GM20000 (cell line): ENCODE measurements around the gene PLBD2.

Source experiments
- DNase-seq: peaks from one replicate; pipeline ENCODE4 v3.0.0; 2012; ENCODE audit warnings: low spot score
- TF ChIP-seq, protein P1 (sequence below): IDR thresholded peaks from 2 replicates; pipeline ENCODE4 v1.5.1; 2012; ENCODE audit warnings: mild to moderate bottlenecking, control low read depth; ENCODE audit errors: extremely low read depth, missing control alignments

Gene PLBD2

DNA sequence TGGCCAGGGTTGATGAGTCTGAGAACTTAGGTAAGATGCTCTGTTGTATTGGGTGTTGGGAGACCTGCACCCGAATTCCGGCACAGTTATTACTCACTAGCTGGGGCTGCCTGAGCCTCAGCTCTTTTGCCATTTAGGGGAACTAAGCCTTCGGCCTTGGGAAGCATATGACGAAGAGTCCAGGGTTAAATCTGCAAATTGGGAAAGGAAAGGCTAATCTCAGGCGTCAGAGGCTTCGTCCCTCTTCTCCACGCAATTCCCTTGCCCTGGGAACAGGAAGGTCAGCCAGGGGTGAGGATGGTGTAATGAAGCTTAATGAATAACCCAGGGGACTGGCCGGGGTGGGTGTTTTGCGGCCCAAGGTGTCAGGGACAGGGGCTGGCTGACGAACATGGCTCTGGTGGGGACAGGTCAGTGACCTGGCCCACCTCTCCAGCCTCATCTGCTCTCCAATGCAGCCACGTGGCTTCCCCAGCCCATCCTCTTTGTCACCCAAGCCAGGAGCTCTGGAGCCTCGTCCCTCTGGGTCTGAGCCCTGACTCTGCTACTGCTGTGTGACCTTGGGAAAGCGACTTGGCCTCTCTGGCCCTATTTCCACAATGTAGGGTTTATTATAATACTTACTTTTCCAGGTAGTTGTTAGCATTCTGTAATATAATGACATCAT is 60.0 kb downstream of the PLBD2 start:
- TF ChIP-seq, protein P1, sequence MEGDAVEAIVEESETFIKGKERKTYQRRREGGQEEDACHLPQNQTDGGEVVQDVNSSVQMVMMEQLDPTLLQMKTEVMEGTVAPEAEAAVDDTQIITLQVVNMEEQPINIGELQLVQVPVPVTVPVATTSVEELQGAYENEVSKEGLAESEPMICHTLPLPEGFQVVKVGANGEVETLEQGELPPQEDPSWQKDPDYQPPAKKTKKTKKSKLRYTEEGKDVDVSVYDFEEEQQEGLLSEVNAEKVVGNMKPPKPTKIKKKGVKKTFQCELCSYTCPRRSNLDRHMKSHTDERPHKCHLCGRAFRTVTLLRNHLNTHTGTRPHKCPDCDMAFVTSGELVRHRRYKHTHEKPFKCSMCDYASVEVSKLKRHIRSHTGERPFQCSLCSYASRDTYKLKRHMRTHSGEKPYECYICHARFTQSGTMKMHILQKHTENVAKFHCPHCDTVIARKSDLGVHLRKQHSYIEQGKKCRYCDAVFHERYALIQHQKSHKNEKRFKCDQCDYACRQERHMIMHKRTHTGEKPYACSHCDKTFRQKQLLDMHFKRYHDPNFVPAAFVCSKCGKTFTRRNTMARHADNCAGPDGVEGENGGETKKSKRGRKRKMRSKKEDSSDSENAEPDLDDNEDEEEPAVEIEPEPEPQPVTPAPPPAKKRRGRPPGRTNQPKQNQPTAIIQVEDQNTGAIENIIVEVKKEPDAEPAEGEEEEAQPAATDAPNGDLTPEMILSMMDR: no peak
- DNase-seq: no peak

DNA sequence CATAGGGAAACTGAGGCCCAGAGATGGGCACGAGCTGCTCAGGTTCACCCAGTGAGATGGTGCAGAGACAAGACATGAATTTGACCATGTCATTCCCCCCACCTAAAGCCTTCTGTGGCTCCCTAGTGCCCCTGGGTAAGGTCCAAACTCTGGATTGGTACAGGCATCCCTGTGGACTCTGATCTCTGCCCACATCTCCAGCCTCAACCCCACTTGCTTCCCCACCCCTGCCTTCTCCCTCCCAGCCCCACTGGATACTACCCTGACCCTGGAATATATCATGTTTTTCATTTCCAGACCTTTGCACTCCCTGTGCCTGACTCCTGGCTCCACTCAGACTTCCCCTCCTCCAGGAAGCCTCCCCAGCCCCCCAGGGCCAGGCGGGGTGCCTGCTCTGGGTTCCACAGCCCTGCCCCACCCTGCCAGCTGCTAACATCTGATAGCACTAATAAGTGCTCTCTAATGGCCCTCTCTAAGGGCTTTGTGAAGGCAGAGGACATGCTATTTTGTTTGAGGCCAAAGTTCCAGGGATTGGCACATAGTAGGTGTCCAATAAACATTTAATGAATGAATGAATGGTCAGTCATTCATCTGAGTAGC is 62.7 kb downstream of the PLBD2 start:
- DNase-seq: no peak
- TF ChIP-seq, protein P1: no peak

DNA sequence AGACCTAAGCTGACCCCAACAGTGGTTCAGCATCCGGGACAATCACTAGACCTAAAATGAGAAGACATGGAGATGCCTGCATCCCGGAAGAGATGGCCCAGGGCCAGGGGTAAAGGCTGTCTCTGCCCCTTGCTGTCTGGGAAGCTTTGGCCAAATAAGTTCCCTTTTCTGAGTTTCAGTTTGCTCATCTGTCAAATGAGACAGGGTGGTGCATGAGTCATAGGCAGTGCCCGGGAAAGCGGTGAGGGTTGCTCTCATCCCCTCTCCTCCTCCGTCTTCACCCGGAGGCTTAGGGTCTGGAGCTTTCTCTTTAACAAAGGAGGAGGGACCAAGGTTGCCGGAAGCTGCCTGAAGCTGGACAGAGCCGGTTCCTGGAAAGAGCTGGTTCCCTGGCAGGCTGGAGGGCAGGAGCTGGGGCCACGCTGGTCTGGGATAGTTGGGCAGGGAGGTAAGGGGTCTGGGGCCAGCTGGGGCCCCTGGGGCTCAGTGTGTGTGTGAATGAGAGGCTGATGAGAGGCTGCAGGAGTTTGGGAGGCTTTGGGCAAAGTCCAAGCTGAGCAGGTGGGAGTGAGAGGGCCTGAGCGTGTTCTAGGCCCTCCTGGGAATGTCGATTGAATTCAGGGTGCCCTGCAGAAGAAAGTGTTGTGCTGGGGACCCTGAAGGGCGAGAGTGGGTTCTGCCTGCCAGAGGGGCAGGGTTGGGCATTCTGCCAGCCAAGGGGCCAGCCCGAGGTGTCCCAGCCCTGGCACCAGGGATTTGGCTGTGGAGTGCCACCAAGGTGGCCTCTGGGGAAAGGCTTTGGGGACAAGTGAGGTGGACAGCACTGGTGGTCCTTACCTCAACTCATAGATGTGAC is 63.9 kb downstream of the PLBD2 start, which contains the start of gene SDSL:
SDSL (plus strand) TSS at position 351 of the 856 bp plus-strand sequence. CDS start 5,603 bp downstream, outside the sequence.
- DNase-seq: peak; percentile 60

DNA sequence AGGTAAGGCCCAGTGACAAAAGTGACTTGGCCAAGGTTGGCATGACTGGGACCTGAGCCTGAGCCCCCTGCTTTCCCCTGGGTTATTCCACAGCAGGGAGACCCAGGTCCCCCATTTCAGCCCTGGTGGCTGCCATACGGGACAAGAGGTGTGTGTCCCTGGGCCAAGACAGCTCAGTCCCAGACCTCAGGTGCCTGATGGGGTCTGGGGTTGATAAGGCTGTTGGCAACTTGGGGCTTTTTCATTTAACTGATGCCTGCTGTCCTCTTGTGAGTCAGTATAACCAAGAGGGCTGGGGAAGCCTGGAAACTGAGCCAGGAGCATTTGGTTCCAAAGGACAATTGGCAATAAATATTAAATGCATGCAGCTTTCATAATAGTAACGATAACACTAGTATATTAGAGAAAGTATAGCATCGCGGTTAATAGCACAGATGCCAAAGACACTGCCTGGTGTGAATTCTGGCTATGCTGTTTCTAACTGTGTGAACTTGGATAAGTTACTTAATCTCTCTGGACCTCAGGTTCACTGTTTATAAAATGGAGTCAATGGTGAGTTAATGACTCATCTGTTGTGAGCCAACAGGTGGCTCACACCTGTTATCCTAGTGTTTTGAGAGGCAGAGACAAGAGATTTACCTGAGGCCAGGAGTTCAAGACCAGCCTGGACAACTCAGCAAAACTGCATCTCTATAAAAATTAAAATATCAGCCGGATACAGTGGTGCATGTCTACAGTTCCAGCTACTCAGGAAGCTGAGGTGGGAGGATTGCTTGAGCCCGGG is 64.7 kb downstream of the PLBD2 start:
- no peak for DNase-seq
- TF ChIP-seq, protein P1: no peak

More for the DNA sequence above, 63.9 kb downstream of the PLBD2 start, which contains the start of gene SDSL:
- TF ChIP-seq, protein P1: no peak

DNA sequence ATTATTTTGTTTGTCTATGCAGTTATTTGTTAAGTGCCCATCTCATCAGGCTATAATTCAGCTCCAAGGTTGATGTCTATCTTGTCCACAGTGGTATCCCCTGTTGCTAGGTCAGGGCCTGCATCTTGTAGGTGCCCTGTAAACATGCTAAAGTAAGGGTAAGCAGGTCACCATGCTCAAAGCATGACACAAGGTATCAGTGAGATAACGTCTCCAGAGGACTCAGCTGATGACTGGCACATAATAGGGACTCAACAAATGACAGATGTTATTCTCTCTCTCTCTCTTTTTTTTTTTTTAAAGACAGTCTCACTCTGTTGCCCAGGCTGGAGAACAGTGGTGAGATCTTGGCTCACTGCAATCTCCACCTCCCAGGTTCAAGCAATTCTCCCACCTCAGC is 66.1 kb downstream of the PLBD2 start:
- TF ChIP-seq, protein P1: no peak
- no peak for DNase-seq

DNA sequence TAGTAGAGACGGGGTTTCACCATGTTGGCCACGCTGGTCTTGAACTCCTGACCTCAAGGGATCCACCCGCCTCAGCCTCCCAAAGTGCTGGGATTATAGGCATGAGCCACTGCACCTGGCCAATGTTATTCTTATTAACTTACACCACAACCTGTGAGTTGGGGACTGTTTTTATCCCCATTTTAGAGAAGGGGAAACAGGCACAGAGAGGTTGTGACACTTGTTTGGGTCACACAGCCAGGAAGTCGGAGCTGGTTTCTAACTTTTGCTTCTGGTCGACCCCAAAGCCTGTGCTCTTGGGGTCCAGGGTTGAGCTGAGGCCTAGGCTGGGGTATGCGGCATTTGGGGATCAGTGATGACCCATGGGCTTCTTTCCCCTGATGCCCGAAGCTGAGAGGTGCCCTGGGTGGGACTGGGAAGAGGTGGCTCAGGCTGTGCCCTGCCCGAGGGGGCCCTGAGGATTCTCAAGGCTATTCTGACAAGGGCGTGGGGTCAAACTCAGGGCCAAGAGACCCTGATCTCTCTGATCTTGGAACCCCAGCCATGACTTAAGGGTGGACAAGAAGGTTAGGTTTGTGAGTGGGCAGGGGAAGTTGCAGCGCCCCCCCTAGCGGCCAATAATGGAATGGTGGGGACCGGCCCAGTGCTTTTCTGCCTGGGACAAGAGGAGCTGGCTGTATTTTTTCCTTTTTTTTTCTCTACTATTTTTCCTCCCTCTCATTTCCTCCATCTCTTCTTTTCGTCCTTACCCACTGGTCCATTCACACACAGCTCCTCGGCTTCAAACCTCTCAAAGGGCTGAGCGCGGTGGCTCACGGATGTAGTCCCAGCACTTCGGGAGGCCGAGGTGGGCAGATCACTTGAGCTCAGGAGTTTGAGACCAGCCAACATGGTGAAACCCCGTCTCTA is 66.8 kb downstream of the PLBD2 start:
- peak; percentile 69 for DNase-seq
- TF ChIP-seq, protein P1: peak; percentile 67
